HepG2 (cell line): Measurements from ENCODE around the gene MARCHF4. TPM values are rescaled to one million over a fixed set of nuclear protein-coding genes. Genes with fewer than 3 reads are reported as not detected.

Source experiments
- ATAC-seq: fragments of 200-7000 bp; cut with Tn5 transposase; 3 replicates; pipeline ENCODE4 v1.9.1; 2020; ENCODE audit warnings: mild to moderate bottlenecking, moderate library complexity
- BruUV-seq: library from RNA; stranded (reverse); fragments of 400-500 nt; replicated peaks from 2 replicates; lab custom pipeline; 2021; lab: Mats Ljungman, UMichigan
- CTCF ChIA-PET: fragments of 300-600 bp; formaldehyde crosslinking; extraction: SDS; loops from one replicate; lab custom pipeline; 2021; ENCODE audit warnings: low total read pairs, inconsistent platforms, low intra/inter-chr PET ratio; lab: Yijun Ruan, JAX
- POLR2A ChIA-PET: fragments of 350-600 bp; sonication (Branson Sonifier 250); formaldehyde crosslinking; loops from one replicate; lab custom pipeline; 2020; ENCODE audit warnings: antibody characterized with exemption, inconsistent platforms; lab: Yijun Ruan, JAX
- DNase-seq: peaks from one replicate; pipeline ENCODE4 v3.0.0-alpha.2; 2015; ENCODE audit warnings: low spot score
- FAIRE-seq: peaks from 3 replicates; lab custom pipeline; 2011; peaks lifted over from hg19 to GRCh38; lab: Jason Lieb, UNC
- H2AFZ ChIP-seq: one replicate; pipeline ENCODE4 v1.6.1; 2011; ENCODE audit warnings: low read length, inconsistent platforms
- H3K27ac ChIP-seq: fragments of 300-600 bp; 3 replicates; pipeline ENCODE4 v1.8.0; 2011; ENCODE audit warnings: mixed run types, mild to moderate bottlenecking, mixed read lengths, low read length, inconsistent platforms; ENCODE audit not compliant: insufficient read depth; ENCODE audit errors: extremely low read length
- H3K27me3 ChIP-seq, 2 experiments: fragments of 200-600 bp in 1 of 2; 2 replicates in 1 of 2; 3 replicates in 1 of 2; pipeline versions ENCODE4 v1.6.0 to v1.8.0; 2011; ENCODE audit warnings: low read length in 2 of 2, mild to moderate bottlenecking in 2 of 2, moderate library complexity in 2 of 2, inconsistent platforms in 1 of 2; ENCODE audit not compliant: insufficient read depth in 2 of 2, control insufficient read depth in 1 of 2
- H3K36me3 ChIP-seq, 2 experiments: fragments of 200-600 bp in 1 of 2; replicated peaks in 1 of 2; 2 replicates in 1 of 2; 3 replicates in 1 of 2; pipeline versions ENCODE4 v1.5.1 to v1.8.0; 2011; ENCODE audit warnings: low read length in 2 of 2, inconsistent platforms in 1 of 2; ENCODE audit not compliant: insufficient read depth in 2 of 2, control insufficient read depth in 1 of 2
- H3K4me1 ChIP-seq: 2 replicates; pipeline ENCODE4 v1.5.1; 2012; ENCODE audit warnings: low read length, inconsistent platforms; ENCODE audit not compliant: insufficient read depth
- H3K4me2 ChIP-seq: 2 replicates; pipeline ENCODE4 v1.6.0; 2011; ENCODE audit warnings: low read depth, low read length, inconsistent platforms
- H3K4me3 ChIP-seq, 3 experiments: fragments of 200-600 bp in 1 of 3; sonication (generic), shearing (Covaris generic) in 1 of 3; replicated peaks in 1 of 3; 2 replicates each; pipeline ENCODE4 v1.5.1; 2011 to 2016; ENCODE audit warnings: low read length in 3 of 3, inconsistent platforms in 2 of 3, low read depth in 2 of 3, mild to moderate bottlenecking in 2 of 3, control low read depth in 1 of 3, mixed read lengths in 1 of 3; ENCODE audit not compliant: insufficient read depth in 1 of 3
- H3K79me2 ChIP-seq: one replicate; pipeline ENCODE4 v1.6.1; 2011; ENCODE audit warnings: low read length, inconsistent platforms; ENCODE audit not compliant: insufficient read depth
- H3K9ac ChIP-seq: 2 replicates; pipeline ENCODE4 v1.6.0; 2011; ENCODE audit warnings: mild to moderate bottlenecking, low read depth, low read length, inconsistent platforms; ENCODE audit not compliant: insufficient read depth
- H3K9me3 ChIP-seq: 2 replicates; pipeline ENCODE4 v1.5.1; 2012; ENCODE audit warnings: mild to moderate bottlenecking, low read length
- H4K20me1 ChIP-seq: 2 replicates; pipeline ENCODE4 v1.6.0; 2011; ENCODE audit warnings: inconsistent platforms, mild to moderate bottlenecking, low read length, moderate library complexity; ENCODE audit not compliant: insufficient read depth
- HNRNPK ChIP-seq: fragments of 200-400 bp; formaldehyde crosslinking; IDR thresholded peaks from 2 replicates; pipeline ENCODE4 v1.6.1; 2018; ENCODE audit warnings: low read length, low read depth, moderate library complexity, mild to moderate bottlenecking; ENCODE audit not compliant: poor library complexity, severe bottlenecking
- MIXL1 ChIP-seq: IDR thresholded peaks from 2 replicates; pipeline ENCODE4 v1.6.1; 2016
- REST ChIP-seq, 2 experiments: IDR thresholded peaks; 2 replicates each; pipeline ENCODE4 v1.6.1; 2011 to 2012; ENCODE audit warnings: low read length in 2 of 2, borderline replicate concordance in 1 of 2, low read depth in 1 of 2, mild to moderate bottlenecking in 1 of 2, moderate library complexity in 1 of 2
- SRF ChIP-seq: IDR thresholded peaks from 2 replicates; pipeline ENCODE4 v1.6.1; 2011; ENCODE audit warnings: mild to moderate bottlenecking, low read depth, low read length, moderate library complexity
- ZBTB42 ChIP-seq: sonication (generic); formaldehyde crosslinking; IDR thresholded peaks from 2 replicates; pipeline ENCODE4 v1.5.0; 2020; ENCODE audit warnings: mild to moderate bottlenecking, missing genetic modification reagents
- ZFP37 ChIP-seq: sonication (generic); formaldehyde crosslinking; IDR thresholded peaks from 2 replicates; pipeline ENCODE4 v1.4.0; 2020; ENCODE audit warnings: missing genetic modification reagents, borderline replicate concordance
- ZNF101 ChIP-seq: sonication (generic); formaldehyde crosslinking; IDR thresholded peaks from 2 replicates; pipeline ENCODE4 v1.4.0; 2020; ENCODE audit warnings: mild to moderate bottlenecking, low read depth, missing genetic modification reagents, borderline replicate concordance
- ZNF441 ChIP-seq: sonication (generic); formaldehyde crosslinking; IDR thresholded peaks from 2 replicates; pipeline ENCODE4 v1.7.0; 2021; ENCODE audit warnings: missing genetic modification reagents, borderline replicate concordance
- ZNF776 ChIP-seq: sonication (generic); formaldehyde crosslinking; IDR thresholded peaks from 2 replicates; pipeline ENCODE4 v1.4.0; 2020; ENCODE audit warnings: mild to moderate bottlenecking, missing genetic modification reagents
- WGBS: methylation state at CpG from one replicate; pipeline ENCODE4 v1.1.6; 2017; ENCODE audit warnings: low lambda C conversion rate; 5-methylcytosine and 5-hydroxymethylcytosine counted together
- in situ Hi-C: cut with HindIII; loops from 2 replicates; pipeline ENCODE4 v1.10.0; 2017; ENCODE audit warnings: low pct_unique_long_range_greater_than_20kb; ENCODE audit not compliant: extremely low pct_ligation_motif_present
- intact Hi-C: fragments of 100-400 bp; cut with micrococcal nuclease; formaldehyde crosslinking; loops from one replicate; pipeline ENCODE4 v1.10.0; 2022; ENCODE audit not compliant: unreplicated experiment
- polyA plus RNA-seq, 8 experiments: library from polyadenylated mRNA; depleted of rRNA in 3 of 8; stranded (reverse) in 7 of 8; unstranded in 1 of 8; fragments of >200 nt; fragmentation: Illumina TruSeq in 4 of 8; extraction: Trizol in 4 of 8; gene quantifications; 2 replicates each; pipeline versions ENCODE4 v1.2.1 to v1.2.3, GENCODE V29; 2011 to 2016; ENCODE audit warnings: low read depth in 4 of 8, missing spikeins in 1 of 8, mixed read lengths in 1 of 8; ENCODE audit not compliant: insufficient read depth in 1 of 8
- total RNA-seq, 5 experiments: library from RNA; depleted of rRNA; stranded (reverse); fragments of >200 nt; fragmentation: Illumina TruSeq; extraction: Trizol; gene quantifications; 2 replicates each; pipeline ENCODE4 v1.2.3, GENCODE V29; 2016; ENCODE audit warnings: low read depth in 1 of 5

Gene MARCHF4
- total and polyA plus RNA-seq, 2 of the 13 experiments (the other 11 are each of a cell fraction or from before 2014, with no cell fraction given), result not detected

DNA sequence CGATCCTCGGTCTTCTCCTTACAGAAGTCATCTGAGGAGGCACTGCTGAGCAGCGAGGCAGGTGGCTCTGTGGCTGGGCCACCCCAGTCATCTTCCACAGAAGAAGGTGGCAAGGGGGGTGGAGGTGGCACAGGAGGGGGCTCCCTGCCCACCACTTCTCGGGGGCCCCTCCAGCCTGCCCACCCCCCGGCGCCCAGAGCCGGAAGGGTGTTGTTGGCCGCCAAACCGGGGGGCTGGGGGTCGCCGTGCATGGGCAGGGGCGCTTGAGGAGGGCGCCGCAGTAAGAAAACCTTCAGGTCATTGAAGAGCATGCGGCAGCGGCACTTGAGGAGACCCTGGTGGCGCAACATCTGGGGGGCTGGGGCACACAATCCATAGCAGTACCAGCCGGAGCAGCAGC is 2.5 kb downstream of the MARCHF4 start (continued):
- TF ChIP-seq SRF (no peak), ZNF101 (CRISPR knock-in tag) (no peak), ZNF776 (CRISPR knock-in tag) (no peak), ZFP37 (CRISPR knock-in tag) (no peak), ZBTB42 (CRISPR knock-in tag) (no peak)
- TF ChIP-seq, all 625 proteins: peak for 0

DNA sequence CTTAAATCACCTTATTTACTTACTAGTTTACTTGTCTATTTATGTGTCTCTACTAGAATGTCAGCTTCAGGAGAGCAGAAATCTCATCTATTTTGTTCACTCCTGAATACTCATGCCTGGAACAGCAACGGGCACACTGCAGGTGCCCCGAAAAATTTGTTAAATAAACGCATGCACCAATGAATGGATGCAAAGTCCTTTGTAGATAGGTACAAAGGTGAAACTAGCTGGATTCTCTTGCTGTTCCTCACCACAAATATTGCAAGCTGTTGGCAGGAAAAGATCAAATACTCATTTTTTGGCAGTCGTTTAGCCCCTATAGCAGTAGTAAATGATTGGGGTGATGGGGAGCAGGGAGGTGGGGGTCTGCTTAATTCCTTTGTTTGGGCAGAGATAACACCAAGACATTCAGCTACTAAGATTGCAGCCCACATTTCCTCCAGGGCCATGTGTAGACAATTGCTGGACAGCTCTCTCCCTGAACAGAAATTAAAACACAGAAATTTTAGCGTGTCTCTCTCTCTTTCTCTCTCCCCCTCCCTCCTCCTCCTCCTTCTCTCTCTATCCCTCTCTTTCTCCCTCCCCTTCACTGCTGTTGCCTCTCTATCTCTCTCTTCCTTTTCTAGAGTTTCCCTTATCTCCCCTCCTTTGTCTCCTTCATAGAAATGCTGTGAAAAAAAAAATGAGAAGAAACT is 5.4 kb downstream of the MARCHF4 start:
- FAIRE-seq, result no peak
- POLR2A ChIA-PET, result no interaction called here
- H3K4me2 ChIP-seq, result no peak overlapping the region

More for the DNA sequence above, 5.4 kb downstream of the MARCHF4 start:
- CTCF ChIA-PET, result no interaction called here
- intact Hi-C loops (no loop called here), in situ Hi-C loops (no loop called here)
- Histone ChIP-seq H3K4me3 (no peak overlapping the region), H3K4me1 (no peaks in the 10 kb centered on the region), H3K9me3 (no peaks in the 10 kb centered on the region), H4K20me1 (no peaks in the 10 kb centered on the region), H2AFZ (no peak overlapping the region), H3K79me2 (no peaks in the 10 kb centered on the region), H3K27ac (no peak overlapping the region), H3K9ac (no peak overlapping the region), H3K27me3 (peaks cover 6 to 28% of the 10 kb centered on the region in 2 experiments; a peak in 4 of 5 replicates), H3K36me3 (no peaks in the 10 kb centered on the region)
- WGBS, result 2% methylated on average over 5 of the region's 5 CpGs
- TF ChIP-seq MIXL1 (CRISPR knock-in tag) (no peak), HNRNPK (peak; percentile 23), ZNF441 (CRISPR knock-in tag) (no peak), REST (IDR thresholded peaks at IDR 0.05; ENCODE audit: borderline replicate concordance in 1 of 2, low read depth in 1 of 2, low read length in 2 of 2) (peak in 1 of 2 experiments; percentile 88)
- no TSS peak for BruUV-seq
- DNase-seq (no peak), ATAC-seq (no peak)
